ENCODE data around the gene TTC16.

- TF ChIP-seq CTCF (IDR thresholded peaks at IDR 0.05) (no peak), EP300 (IDR thresholded peaks at IDR 0.05) (no peak), POLR2AphosphoS5 (IDR thresholded peaks at IDR 0.05) (no peak)
Observed at GRCh38 chr9:127698386-127698785, 17.5 kb upstream of the TTC16 start.
